ENCODE results near the gene CRABP1. TPM values are rescaled to one million over a fixed set of nuclear protein-coding genes. Genes with fewer than 3 reads are reported as not detected.

CRABP1 gene
- total and polyA plus RNA-seq, 2 experiments from 2014 or later = not detected

GRCh38 chr15:78361771-78362506 lies 21.8 kb downstream of the CRABP1 start:
- Histone ChIP-seq H3K4me2 (ENCODE audit: unreplicated experiment) (no peak overlapping the region), H3K4me3 (no peak overlapping the region), H3K27me3 (replicated peaks; ENCODE audit: insufficient read depth) (peaks cover 35% of the 10 kb centered on the region), H3K9me3 (ENCODE audit: low read depth) (no peaks in the 10 kb centered on the region), H3K27ac (no peak overlapping the region), H2AFZ (no peak overlapping the region), H3K36me3 (ENCODE audit: low read depth) (no peaks in the 10 kb centered on the region), H3K79me2 (ENCODE audit: insufficient read depth) (no peaks in the 10 kb centered on the region), H3F3A (ENCODE audit: insufficient read depth) (peaks cover 7% of the 10 kb centered on the region; the same call in 1 of the 2 replicates), H4K20me1 (ENCODE audit: insufficient read depth) (no peaks in the 10 kb centered on the region), H3K4me1 (ENCODE audit: insufficient read depth) (0 out of 2 replicates have a peak, but pooled peaks cover 5% of the 10 kb centered on the region), H3K9me2 (ENCODE audit: insufficient read depth) (no peaks in the 10 kb centered on the region), H3K9ac (no peak overlapping the region)
- WGBS, 2 experiments (ENCODE audit: low coverage in 1 of 2, low lambda C conversion rate in 2 of 2, missing lambda C conversion rate in 2 of 2) = 70 to 78% methylated on average over 6 of the region's 6 CpGs
- TF ChIP-seq EZH2 (IDR thresholded peaks at IDR 0.05; ENCODE audit: insufficient read depth, poor library complexity, severe bottlenecking) = no peak
- TF ChIP-seq EZH2phosphoT487 (IDR thresholded peaks at IDR 0.05; ENCODE audit: insufficient read depth, low read depth) = no peak
- in situ Hi-C loops (cut with MboI) = no loop called here
- DNase-seq = no peak

DNA sequence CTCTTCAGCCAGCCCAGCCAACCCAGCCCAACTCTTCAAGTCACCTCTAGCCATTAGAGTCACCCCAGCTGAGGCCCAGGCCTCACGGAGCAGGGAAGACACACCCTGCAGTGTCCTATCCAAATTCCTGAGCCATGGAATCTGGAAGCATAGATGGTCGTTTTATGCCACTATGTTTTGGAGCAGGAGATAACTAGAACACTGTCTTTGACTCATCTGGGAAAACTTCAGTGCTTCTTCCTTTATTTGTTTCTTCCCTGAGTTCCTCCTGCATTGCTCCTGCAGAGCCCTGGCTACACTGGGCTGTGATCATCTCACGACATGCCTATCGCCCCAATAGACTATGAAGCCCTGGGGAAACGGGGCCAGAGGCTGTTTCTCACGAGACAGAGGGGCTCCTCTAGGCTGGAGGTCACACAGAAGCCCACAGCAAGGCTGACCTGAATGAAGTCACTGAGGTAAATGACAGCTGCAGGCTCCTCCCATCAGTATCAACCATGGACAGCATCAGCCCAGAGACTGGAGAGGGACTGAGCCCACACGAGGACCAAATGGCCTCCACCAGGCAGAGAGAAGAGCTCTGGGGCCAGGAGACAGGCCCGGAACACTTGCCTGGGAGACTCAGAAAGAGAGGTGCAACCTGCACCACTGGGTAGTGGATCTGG lies 22.7 kb downstream of the CRABP1 start:
- Histone ChIP-seq H3K27me3 (replicated peaks; ENCODE audit: insufficient read depth) (peaks cover 35% of the 10 kb centered on the region), H3K9me2 (ENCODE audit: insufficient read depth) (no peaks in the 10 kb centered on the region), H2AFZ (no peak overlapping the region), H3K36me3 (ENCODE audit: low read depth) (no peaks in the 10 kb centered on the region), H3F3A (ENCODE audit: insufficient read depth) (peaks cover 7% of the 10 kb centered on the region; the same call in 1 of the 2 replicates), H3K4me3 (no peak overlapping the region), H3K4me2 (ENCODE audit: unreplicated experiment) (no peak overlapping the region), H3K79me2 (ENCODE audit: insufficient read depth) (no peaks in the 10 kb centered on the region), H3K9ac (no peak overlapping the region), H4K20me1 (ENCODE audit: insufficient read depth) (no peaks in the 10 kb centered on the region), H3K4me1 (ENCODE audit: insufficient read depth) (0 out of 2 replicates have a peak, but pooled peaks cover 5% of the 10 kb centered on the region), H3K27ac (no peak overlapping the region), H3K9me3 (ENCODE audit: low read depth) (no peaks in the 10 kb centered on the region)
- 17 to 21% methylated on average over 8 of the region's 8 CpGs for WGBS, 2 experiments (ENCODE audit: low coverage in 1 of 2, low lambda C conversion rate in 2 of 2, missing lambda C conversion rate in 2 of 2)
- TF ChIP-seq EZH2 (IDR thresholded peaks at IDR 0.05; ENCODE audit: insufficient read depth, poor library complexity, severe bottlenecking) = no peak
- TF ChIP-seq EZH2phosphoT487 (IDR thresholded peaks at IDR 0.05; ENCODE audit: insufficient read depth, low read depth) = no peak
- peak; percentile 39 for DNase-seq
- in situ Hi-C loops (cut with MboI) = no loop called here

- peaks cover 7% of the 10 kb centered on the region; the same call in 1 of the 2 replicates for H3F3A ChIP-seq (ENCODE audit: insufficient read depth)
- WGBS, 2 experiments (ENCODE audit: low coverage in 1 of 2, low lambda C conversion rate in 2 of 2, missing lambda C conversion rate in 2 of 2) = 28 to 35% methylated on average over 6 of the region's 6 CpGs
Observed at GRCh38 chr15:78363381-78363734, 23.2 kb downstream of the CRABP1 start.

DNA sequence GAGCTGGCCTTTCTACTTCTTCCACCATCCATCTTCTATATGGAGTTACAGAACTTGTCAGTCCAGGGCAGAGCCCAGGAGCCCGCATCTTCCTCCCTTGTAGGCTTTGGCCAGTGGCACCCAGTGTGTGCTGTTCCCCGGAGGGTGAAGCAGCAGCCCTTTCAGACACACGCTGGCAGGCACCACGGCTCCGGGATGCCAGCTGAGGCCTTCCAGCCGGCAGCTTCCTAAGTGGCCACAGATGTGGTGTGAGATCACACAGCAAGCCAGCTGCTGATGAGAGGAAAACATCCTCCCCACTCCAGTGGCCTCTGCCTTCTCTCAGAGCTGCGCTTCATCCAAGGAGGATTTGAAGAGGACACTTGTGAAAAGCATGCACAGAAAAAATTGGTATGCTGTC lies 24.1 kb downstream of the CRABP1 start:
- Histone ChIP-seq H3K9ac (no peak overlapping the region), H3K4me2 (ENCODE audit: unreplicated experiment) (no peak overlapping the region), H2AFZ (no peak overlapping the region), H3K4me1 (ENCODE audit: insufficient read depth) (0 out of 2 replicates have a peak, but pooled peaks cover 5% of the 10 kb centered on the region), H3F3A (ENCODE audit: insufficient read depth) (peaks cover 7% of the 10 kb centered on the region; the same call in 1 of the 2 replicates), H3K9me2 (ENCODE audit: insufficient read depth) (no peaks in the 10 kb centered on the region), H4K20me1 (ENCODE audit: insufficient read depth) (no peaks in the 10 kb centered on the region), H3K27ac (no peak overlapping the region), H3K36me3 (ENCODE audit: low read depth) (no peaks in the 10 kb centered on the region), H3K27me3 (replicated peaks; ENCODE audit: insufficient read depth) (peaks cover 38% of the 10 kb centered on the region), H3K9me3 (ENCODE audit: low read depth) (no peaks in the 10 kb centered on the region), H3K79me2 (ENCODE audit: insufficient read depth) (no peaks in the 10 kb centered on the region), H3K4me3 (no peak overlapping the region)
- TF ChIP-seq EZH2 (IDR thresholded peaks at IDR 0.05; ENCODE audit: insufficient read depth, poor library complexity, severe bottlenecking) (no peak), EZH2phosphoT487 (IDR thresholded peaks at IDR 0.05; ENCODE audit: insufficient read depth, low read depth) (no peak)
- peak; percentile 67 for DNase-seq
- WGBS, 2 experiments (ENCODE audit: low coverage in 1 of 2, low lambda C conversion rate in 2 of 2, missing lambda C conversion rate in 2 of 2) = 7 to 9% methylated on average over 7 of the region's 7 CpGs
- in situ Hi-C loops (cut with MboI) = no loop called here

More at GRCh38 chr15:78363381-78363734, 23.2 kb downstream of the CRABP1 start:
- 0 out of 2 replicates have a peak, but pooled peaks cover 5% of the 10 kb centered on the region for H3K4me1 ChIP-seq (ENCODE audit: insufficient read depth)
- no peaks in the 10 kb centered on the region for H3K36me3 ChIP-seq (ENCODE audit: low read depth)
- no peaks in the 10 kb centered on the region for H3K9me2 ChIP-seq (ENCODE audit: insufficient read depth)
- H3K9me3 ChIP-seq (ENCODE audit: low read depth) = no peaks in the 10 kb centered on the region
- H3K27ac ChIP-seq = no peak overlapping the region
- H3K27me3 ChIP-seq (replicated peaks; ENCODE audit: insufficient read depth) = peaks cover 38% of the 10 kb centered on the region
- TF ChIP-seq EZH2phosphoT487 (IDR thresholded peaks at IDR 0.05; ENCODE audit: insufficient read depth, low read depth) (no peak), EZH2 (IDR thresholded peaks at IDR 0.05; ENCODE audit: insufficient read depth, poor library complexity, severe bottlenecking) (no peak)
- no peak overlapping the region for H2AFZ ChIP-seq
- H3K79me2 ChIP-seq (ENCODE audit: insufficient read depth) = no peaks in the 10 kb centered on the region
- no peak overlapping the region for H3K4me2 ChIP-seq (ENCODE audit: unreplicated experiment)
- in situ Hi-C loops (cut with MboI) = no loop called here
- DNase-seq = no peak
- no peak overlapping the region for H3K4me3 ChIP-seq
- H4K20me1 ChIP-seq (ENCODE audit: insufficient read depth) = no peaks in the 10 kb centered on the region
- no peak overlapping the region for H3K9ac ChIP-seq

Measured in GM23248 (cell line).